Neuronal stem cell (in vitro differentiated cells): ENCODE data around the gene FMN1.

Experiments
- DNase-seq: peaks from one replicate; pipeline ENCODE4 v3.0.0-alpha.2; 2013; ENCODE audit warnings: low spot score
- H2AFZ ChIP-seq: one replicate; pipeline ENCODE4 v1.6.1; 2013; ENCODE audit warnings: mild to moderate bottlenecking, low read length, inconsistent platforms
- H2AK5ac ChIP-seq: 2 replicates; pipeline ENCODE4 v1.6.1; 2013; ENCODE audit warnings: low read depth, mild to moderate bottlenecking, inconsistent platforms, low read length, moderate library complexity, mixed read lengths
- H2BK120ac ChIP-seq: 2 replicates; pipeline ENCODE4 v1.6.1; 2013; ENCODE audit warnings: low read depth, mild to moderate bottlenecking, inconsistent platforms, low read length, moderate library complexity, mixed read lengths
- H2BK12ac ChIP-seq: one replicate; pipeline ENCODE4 v1.6.1; 2013; ENCODE audit warnings: low read length, inconsistent platforms
- H2BK15ac ChIP-seq: 2 replicates; pipeline ENCODE4 v1.6.1; 2013; ENCODE audit warnings: mild to moderate bottlenecking, low read length, inconsistent platforms, mixed read lengths
- H2BK5ac ChIP-seq: one replicate; pipeline ENCODE4 v1.6.1; 2013; ENCODE audit warnings: inconsistent platforms, mild to moderate bottlenecking, low read length, moderate library complexity
- H3K14ac ChIP-seq: one replicate; pipeline ENCODE4 v1.6.1; 2013; ENCODE audit warnings: low read length, inconsistent platforms
- H3K18ac ChIP-seq: 2 replicates; pipeline ENCODE4 v1.6.1; 2013; ENCODE audit warnings: low read length, inconsistent platforms
- H3K23ac ChIP-seq: 2 replicates; pipeline ENCODE4 v1.6.1; 2013; ENCODE audit warnings: low read depth, mild to moderate bottlenecking, mixed read lengths, low read length, inconsistent platforms; ENCODE audit not compliant: poor library complexity
- H3K27ac ChIP-seq: replicated peaks from 3 replicates; pipeline ENCODE4 v1.5.1; 2013; ENCODE audit warnings: low read length, inconsistent platforms
- H3K27me3 ChIP-seq, 3 experiments: 2 replicates each; pipeline ENCODE4 v1.6.1; 2013; ENCODE audit warnings: low read length in 3 of 3, mild to moderate bottlenecking in 2 of 3, inconsistent platforms in 1 of 3, low read depth in 1 of 3, mixed read lengths in 1 of 3, moderate library complexity in 1 of 3; ENCODE audit not compliant: control insufficient read depth in 3 of 3, insufficient read depth in 3 of 3
- H3K36me3 ChIP-seq, 2 donors: replicated peaks in 1 of 2; 2 replicates each; pipeline ENCODE4 v1.6.1; 2013; ENCODE audit warnings: low read length in 2 of 2; ENCODE audit not compliant: control insufficient read depth in 2 of 2, insufficient read depth in 2 of 2
- H3K4ac ChIP-seq: 2 replicates; pipeline ENCODE4 v1.6.1; 2013; ENCODE audit warnings: inconsistent platforms, mild to moderate bottlenecking, low read length, moderate library complexity
- H3K4me1 ChIP-seq, 2 donors: 1 replicate in 1 of 2; 2 replicates in 1 of 2; pipeline ENCODE4 v1.6.1; 2013; ENCODE audit warnings: low read length in 2 of 2, low read depth in 1 of 2; ENCODE audit not compliant: control insufficient read depth in 2 of 2, insufficient read depth in 1 of 2
- H3K4me2 ChIP-seq: one replicate; pipeline ENCODE4 v1.6.1; 2013; ENCODE audit warnings: mild to moderate bottlenecking, low read length, inconsistent platforms; ENCODE audit not compliant: insufficient read depth, poor library complexity, severe bottlenecking
- H3K4me3 ChIP-seq, 2 donors: 2 replicates each; pipeline ENCODE4 v1.5.1; 2013; ENCODE audit warnings: low read length in 2 of 2, mild to moderate bottlenecking in 2 of 2, inconsistent platforms in 1 of 2, moderate library complexity in 1 of 2
- H3K79me1 ChIP-seq: one replicate; pipeline ENCODE4 v1.6.1; 2013; ENCODE audit warnings: low read depth, mild to moderate bottlenecking, inconsistent platforms, low read length, moderate library complexity
- H3K9ac ChIP-seq: one replicate; pipeline ENCODE4 v1.6.1; 2013; ENCODE audit warnings: mild to moderate bottlenecking, low read depth, low read length, inconsistent platforms; ENCODE audit not compliant: poor library complexity
- H3K9me3 ChIP-seq, 2 donors: replicated peaks in 1 of 2; 2 replicates each; pipeline versions ENCODE3 to v1.6.1; 2013; ENCODE audit warnings: low read length in 2 of 2, mild to moderate bottlenecking in 2 of 2, inconsistent platforms in 1 of 2, low read depth in 1 of 2, mixed read lengths in 1 of 2, moderate library complexity in 1 of 2; ENCODE audit not compliant: control insufficient read depth in 2 of 2, insufficient read depth in 1 of 2
- H4K8ac ChIP-seq: one replicate; pipeline ENCODE4 v1.6.1; 2013; ENCODE audit warnings: low read depth, mild to moderate bottlenecking, inconsistent platforms, low read length, moderate library complexity
- H4K91ac ChIP-seq: one replicate; pipeline ENCODE4 v1.6.1; 2013; ENCODE audit warnings: low read length, low read depth, mild to moderate bottlenecking, inconsistent platforms; ENCODE audit not compliant: poor library complexity
- WGBS, 2 donors: extraction: QIAGEN DNeasy Blood & Tissue Kit; methylation state at CpG; one replicate each; pipeline ENCODE4 v1.1.7; 2013; ENCODE audit warnings: missing lambda C conversion rate in 2 of 2, mixed read lengths in 1 of 2; ENCODE audit not compliant: insufficient read length in 2 of 2, insufficient replicate concordance in 1 of 2; ENCODE audit errors: extremely low coverage in 2 of 2; 5-methylcytosine and 5-hydroxymethylcytosine counted together

Gene FMN1

DNA sequence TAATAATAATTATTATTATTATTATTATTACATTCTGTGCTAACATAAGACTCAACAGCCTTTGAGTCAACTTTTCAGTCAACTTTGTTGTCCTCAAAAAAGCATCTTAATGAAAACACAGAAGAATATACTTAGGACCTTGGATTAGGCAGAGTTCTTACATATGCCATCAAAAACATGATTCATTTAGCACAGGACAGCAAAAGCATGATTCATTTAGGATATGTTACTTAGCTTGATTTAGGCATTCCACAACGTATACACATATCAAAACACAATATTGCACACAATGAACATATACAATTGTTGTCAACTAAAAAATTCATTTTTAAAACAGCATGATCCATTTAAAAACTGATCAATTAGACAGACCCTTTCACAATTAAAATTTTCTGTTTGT, 213.0 kb downstream of the FMN1 start:
- H3K27ac ChIP-seq: no peak overlapping the region
- H2BK5ac ChIP-seq: no peak overlapping the region
- H2BK15ac ChIP-seq: no peak overlapping the region
- H2AK5ac ChIP-seq: no peak overlapping the region
- no peak overlapping the region for H2AFZ ChIP-seq
- H2BK120ac ChIP-seq: no peak overlapping the region
- no peaks in the 10 kb centered on the region for H3K27me3 ChIP-seq
- H4K8ac ChIP-seq: no peak overlapping the region
- no peak overlapping the region for H4K91ac ChIP-seq
- WGBS, 2 donors: no CpG with 5 or more reads among the region's 1 CpG
- no peak for DNase-seq
- H2BK12ac ChIP-seq: no peak overlapping the region
- no peak overlapping the region for H3K14ac ChIP-seq
- no peaks in the 10 kb centered on the region for H3K9me3 ChIP-seq
- no peak overlapping the region for H3K4ac ChIP-seq
- H3K4me2 ChIP-seq: no peak overlapping the region
- no peak overlapping the region for H3K23ac ChIP-seq
- H3K9ac ChIP-seq: no peak overlapping the region
- peaks cover 0 to 2% of the 10 kb centered on the region in 2 donors for H3K4me1 ChIP-seq
- H3K18ac ChIP-seq: no peak overlapping the region
- H3K36me3 ChIP-seq: no peaks in the 10 kb centered on the region
- H3K4me3 ChIP-seq: no peak overlapping the region
- no peaks in the 10 kb centered on the region for H3K79me1 ChIP-seq

DNA sequence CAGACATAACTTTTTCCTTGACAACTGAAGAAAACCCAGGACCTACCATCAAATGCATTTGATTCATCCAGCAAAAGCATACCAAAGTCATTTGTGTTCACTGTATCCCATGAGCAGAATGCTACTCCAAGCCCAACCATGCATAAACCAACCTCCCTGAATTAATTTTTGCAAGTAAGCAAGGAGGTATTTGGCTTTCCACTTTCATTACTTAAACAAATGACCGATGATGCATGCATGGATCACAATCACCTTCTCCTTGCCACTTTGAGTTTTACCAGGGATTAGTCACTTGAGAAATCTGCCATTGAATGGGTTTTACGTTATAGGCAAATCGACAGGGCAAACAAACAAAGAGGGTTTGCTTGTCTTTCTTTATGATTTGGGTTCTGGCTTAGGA, 214.8 kb downstream of the FMN1 start:
- Histone ChIP-seq H3K4ac (no peak overlapping the region), H3K36me3 (no peaks in the 10 kb centered on the region), H3K23ac (no peak overlapping the region), H3K4me1 (peaks cover 0 to 7% of the 10 kb centered on the region in 2 donors), H2AK5ac (no peak overlapping the region), H3K9ac (no peak overlapping the region), H3K4me2 (no peak overlapping the region), H3K9me3 (no peaks in the 10 kb centered on the region), H3K4me3 (no peak overlapping the region), H2BK5ac (no peak overlapping the region), H3K79me1 (no peaks in the 10 kb centered on the region), H2AFZ (no peak overlapping the region), H3K18ac (no peak overlapping the region), H4K8ac (no peak overlapping the region), H3K27ac (no peak overlapping the region), H3K27me3 (no peaks in the 10 kb centered on the region), H3K14ac (no peak overlapping the region), H2BK120ac (no peak overlapping the region), H2BK15ac (no peak overlapping the region), H2BK12ac (no peak overlapping the region), H4K91ac (no peak overlapping the region)
- WGBS, 2 donors: no CpG with 5 or more reads among the region's 3 CpGs
- DNase-seq: no peak

DNA sequence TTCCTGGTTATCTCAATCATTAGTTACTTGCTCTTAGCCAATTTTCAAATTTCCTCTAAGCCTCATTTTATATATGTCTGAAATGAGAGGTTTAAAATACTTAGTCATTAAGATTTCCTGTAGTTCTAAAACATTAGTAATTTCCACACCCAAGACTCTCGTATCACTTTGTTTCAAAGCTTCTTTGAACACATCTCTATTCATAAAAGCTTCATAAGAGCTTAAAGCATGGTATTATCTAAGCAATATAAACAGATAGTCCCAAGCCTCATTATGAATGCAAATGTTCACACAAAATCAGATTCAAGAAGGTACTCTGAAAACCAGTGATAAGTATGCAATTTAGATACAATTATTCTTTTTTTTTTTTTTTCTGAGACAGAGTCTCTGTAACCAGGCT, 217.0 kb downstream of the FMN1 start:
- WGBS, 2 donors: no CpG with 5 or more reads among the region's 1 CpG
- Histone ChIP-seq H3K79me1 (no peaks in the 10 kb centered on the region), H3K4ac (no peak overlapping the region), H3K4me3 (no peak overlapping the region), H3K36me3 (no peaks in the 10 kb centered on the region), H4K91ac (no peak overlapping the region), H3K27me3 (no peaks in the 10 kb centered on the region), H4K8ac (no peak overlapping the region), H3K14ac (no peak overlapping the region), H2BK15ac (no peak overlapping the region), H3K18ac (no peak overlapping the region), H2BK120ac (no peak overlapping the region), H3K9me3 (no peaks in the 10 kb centered on the region), H3K23ac (no peak overlapping the region), H2BK12ac (no peak overlapping the region), H2AK5ac (no peak overlapping the region), H2BK5ac (no peak overlapping the region), H3K4me1 (peaks cover 1 to 7% of the 10 kb centered on the region in 2 donors), H3K9ac (no peak overlapping the region), H3K4me2 (no peak overlapping the region), H2AFZ (no peak overlapping the region), H3K27ac (no peak overlapping the region)
- DNase-seq: no peak

DNA sequence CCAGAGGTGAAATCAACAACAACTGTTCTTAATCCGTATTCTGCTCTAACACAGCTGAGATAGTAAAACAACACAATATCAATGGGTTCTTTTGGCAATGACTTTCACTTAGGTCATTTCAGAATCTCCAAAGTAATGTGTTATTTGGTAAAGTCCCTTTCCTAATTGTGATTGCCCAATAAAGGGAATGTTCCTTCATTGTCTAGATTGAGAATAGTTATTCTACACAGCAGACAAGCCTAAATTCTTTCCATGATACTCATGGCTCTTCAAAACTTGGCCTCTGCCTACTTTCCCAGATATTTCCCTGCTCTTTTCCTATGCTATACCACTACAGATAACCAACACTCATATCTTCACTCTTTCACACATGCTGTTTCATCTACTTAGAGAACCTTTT, 219.8 kb downstream of the FMN1 start:
- Histone ChIP-seq H3K9me3 (no peaks in the 10 kb centered on the region), H3K27me3 (no peaks in the 10 kb centered on the region), H3K18ac (no peak overlapping the region), H2BK5ac (no peak overlapping the region), H2BK12ac (no peak overlapping the region), H3K4me1 (peaks cover 5 to 6% of the 10 kb centered on the region in 2 donors), H3K27ac (no peak overlapping the region), H3K4me3 (no peak overlapping the region), H3K4me2 (no peak overlapping the region), H3K23ac (no peak overlapping the region), H3K36me3 (no peaks in the 10 kb centered on the region), H3K79me1 (no peaks in the 10 kb centered on the region), H2AFZ (no peak overlapping the region), H2BK120ac (no peak overlapping the region), H4K8ac (no peak overlapping the region), H3K14ac (no peak overlapping the region), H3K4ac (no peak overlapping the region), H2AK5ac (no peak overlapping the region), H3K9ac (no peak overlapping the region), H2BK15ac (no peak overlapping the region), H4K91ac (no peak overlapping the region)
- DNase-seq: no peak
- whole genome bisulfite sequencing, 2 donors: no CpG with 5 or more reads among the region's 1 CpG
